IMR-90 (cell line): ENCODE data around the gene APBB1IP. TPM values are rescaled to one million over a fixed set of nuclear protein-coding genes. Genes with fewer than 3 reads are reported as not detected.

Experiments
- ATAC-seq: fragments of 200-7000 bp; cut with Tn5 transposase; 2 replicates; pipeline ENCODE4 v1.9.1; 2020; ENCODE audit warnings: low read depth, mild to moderate bottlenecking, moderate library complexity
- BruUV-seq: library from RNA; stranded (reverse); fragments of 400-500 nt; replicated peaks from 2 replicates; lab custom pipeline; 2021; lab: Mats Ljungman, UMichigan
- CTCF ChIA-PET: fragments of 300-600 bp; formaldehyde crosslinking; extraction: SDS; loops from one replicate; lab custom pipeline; 2021; ENCODE audit warnings: antibody characterized with exemption; lab: Yijun Ruan, JAX
- POLR2A ChIA-PET: fragments of 300-600 bp; sonication (Branson Sonifier 250); formaldehyde crosslinking; loops from one replicate; lab custom pipeline; 2022; ENCODE audit warnings: antibody characterized with exemption; ENCODE audit not compliant: unreplicated experiment; lab: Charles Lee
- DNase-seq: peaks from one replicate; pipeline ENCODE4 v3.0.0; 2013
- H2AFZ ChIP-seq: replicated peaks from 2 replicates; pipeline ENCODE3; 2013; ENCODE audit warnings: low read length, mild to moderate bottlenecking; ENCODE audit not compliant: poor library complexity
- H2AK5ac ChIP-seq: 2 replicates; pipeline ENCODE4 v1.6.1; 2013; ENCODE audit warnings: low read depth, low read length, inconsistent platforms
- H2AK9ac ChIP-seq: replicated peaks from 2 replicates; pipeline ENCODE3; 2013; ENCODE audit warnings: mild to moderate bottlenecking, low read depth, low read length, moderate library complexity; ENCODE audit not compliant: poor library complexity
- H2BK120ac ChIP-seq: 2 replicates; pipeline ENCODE4 v1.6.1; 2013; ENCODE audit warnings: low read depth, low read length, inconsistent platforms
- H2BK15ac ChIP-seq: 3 replicates; pipeline ENCODE4 v1.6.1; 2013; ENCODE audit warnings: low read depth, low read length, inconsistent platforms
- H2BK20ac ChIP-seq: 2 replicates; pipeline ENCODE4 v1.6.1; 2013; ENCODE audit warnings: low read depth, mild to moderate bottlenecking, inconsistent platforms, low read length, moderate library complexity
- H2BK5ac ChIP-seq: 2 replicates; pipeline ENCODE4 v1.6.1; 2013; ENCODE audit warnings: mild to moderate bottlenecking, low read depth, low read length, inconsistent platforms; ENCODE audit not compliant: poor library complexity, severe bottlenecking
- H3K14ac ChIP-seq: replicated peaks from 2 replicates; pipeline ENCODE4 v1.6.1; 2013; ENCODE audit warnings: low read depth, low read length, inconsistent platforms
- H3K18ac ChIP-seq: 2 replicates; pipeline ENCODE4 v1.6.1; 2013; ENCODE audit warnings: low read depth, low read length, control low read depth
- H3K23ac ChIP-seq: 2 replicates; pipeline ENCODE4 v1.6.1; 2013; ENCODE audit warnings: low read depth, low read length, inconsistent platforms
- H3K27ac ChIP-seq: 2 replicates; pipeline ENCODE4 v1.5.1; 2013; ENCODE audit warnings: mild to moderate bottlenecking, control low read depth, low read length; ENCODE audit not compliant: insufficient read depth
- H3K27me3 ChIP-seq: 2 replicates; pipeline ENCODE4 v1.6.1; 2013; ENCODE audit warnings: low read length; ENCODE audit not compliant: control insufficient read depth, insufficient read depth
- H3K36me3 ChIP-seq: 2 replicates; pipeline ENCODE4 v1.6.1; 2013; ENCODE audit warnings: low read length, mixed read lengths; ENCODE audit not compliant: control insufficient read depth, insufficient read depth
- H3K4ac ChIP-seq: 2 replicates; pipeline ENCODE4 v1.6.1; 2013; ENCODE audit warnings: low read depth, low read length, inconsistent platforms
- H3K4me1 ChIP-seq: 2 replicates; pipeline ENCODE4 v1.6.1; 2013; ENCODE audit warnings: low read length, mixed read lengths; ENCODE audit not compliant: control insufficient read depth, insufficient read depth
- H3K4me2 ChIP-seq: 2 replicates; pipeline ENCODE4 v1.6.1; 2013; ENCODE audit warnings: low read depth, mild to moderate bottlenecking, control low read depth, low read length, moderate library complexity
- H3K4me3 ChIP-seq: 2 replicates; pipeline ENCODE4 v1.5.1; 2013; ENCODE audit warnings: low read depth, mild to moderate bottlenecking, control low read depth, low read length, moderate library complexity; ENCODE audit not compliant: insufficient read depth
- H3K56ac ChIP-seq: 2 replicates; pipeline ENCODE4 v1.6.1; 2013; ENCODE audit warnings: low read length, inconsistent platforms; ENCODE audit not compliant: insufficient read depth; ENCODE audit errors: extremely low read depth
- H3K79me1 ChIP-seq, 2 experiments: 2 replicates each; pipeline ENCODE4 v1.6.1; 2013; ENCODE audit warnings: low read length in 2 of 2, inconsistent platforms in 1 of 2, low read depth in 1 of 2
- H3K9ac ChIP-seq: 2 replicates; pipeline ENCODE4 v1.6.1; 2013; ENCODE audit warnings: low read depth, low read length, control low read depth
- H3K9me1 ChIP-seq: 2 replicates; pipeline ENCODE4 v1.6.1; 2013; ENCODE audit warnings: low read length, inconsistent platforms; ENCODE audit not compliant: insufficient read depth
- H3K9me3 ChIP-seq: 2 replicates; pipeline ENCODE4 v1.6.1; 2013; ENCODE audit warnings: low read length; ENCODE audit not compliant: control insufficient read depth, insufficient read depth
- H4K20me1 ChIP-seq: 2 replicates; pipeline ENCODE4 v1.6.1; 2013; ENCODE audit warnings: low read length, inconsistent platforms; ENCODE audit not compliant: insufficient read depth
- H4K5ac ChIP-seq: 2 replicates; pipeline ENCODE4 v1.6.1; 2013; ENCODE audit warnings: mild to moderate bottlenecking, low read depth, low read length, control low read depth
- H4K8ac ChIP-seq, 2 experiments: 2 replicates each; pipeline ENCODE4 v1.6.1; 2013; ENCODE audit warnings: low read depth in 2 of 2, low read length in 2 of 2, control low read depth in 1 of 2, inconsistent platforms in 1 of 2
- H4K91ac ChIP-seq: 2 replicates; pipeline ENCODE4 v1.6.1; 2013; ENCODE audit warnings: low read depth, low read length, inconsistent platforms; ENCODE audit not compliant: insufficient read depth
- BHLHE40 ChIP-seq: fragments of 150-350 bp; IDR thresholded peaks from 2 replicates; pipeline ENCODE4 v1.6.1; 2016; ENCODE audit warnings: mild to moderate bottlenecking, low read depth, low read length
- CEBPB ChIP-seq: IDR thresholded peaks from 2 replicates; pipeline ENCODE4 v1.6.1; 2012; ENCODE audit warnings: low read depth, low read length, improper control_type of control experiment
- CHD1 ChIP-seq: IDR thresholded peaks from 2 replicates; pipeline ENCODE4 v1.6.1; 2012; ENCODE audit warnings: low read depth, low read length, improper control_type of control experiment
- CTCF ChIP-seq: conservative IDR thresholded peaks from 2 replicates; pipeline ENCODE4 v1.5.1; 2012; ENCODE audit warnings: mild to moderate bottlenecking, low read depth, low read length, improper control_type of control experiment
- ELK1 ChIP-seq: fragments of 150-350 bp; IDR thresholded peaks from 2 replicates; pipeline ENCODE4 v1.6.1; 2016; ENCODE audit warnings: low read depth, mild to moderate bottlenecking, low read length, moderate library complexity, borderline replicate concordance
- FOS ChIP-seq: fragments of 150-350 bp; IDR thresholded peaks from 2 replicates; pipeline ENCODE4 v1.6.1; 2016; ENCODE audit warnings: low read depth, low read length
- MAFK ChIP-seq: IDR thresholded peaks from 2 replicates; pipeline ENCODE4 v1.6.1; 2012; ENCODE audit warnings: low read depth, low read length, improper control_type of control experiment
- MAZ ChIP-seq: IDR thresholded peaks from 2 replicates; pipeline ENCODE4 v1.6.1; 2012; ENCODE audit warnings: low read depth, mild to moderate bottlenecking, low read length, improper control_type of control experiment, moderate library complexity, borderline replicate concordance
- MXI1 ChIP-seq: IDR thresholded peaks from 2 replicates; pipeline ENCODE4 v1.6.1; 2012; ENCODE audit warnings: low read depth, mild to moderate bottlenecking, low read length, moderate library complexity, borderline replicate concordance
- NFE2L2 ChIP-seq: fragments of 150-350 bp; IDR thresholded peaks from 2 replicates; pipeline ENCODE4 v1.6.1; 2016; ENCODE audit warnings: low read depth, mild to moderate bottlenecking, low read length
- POLR2A ChIP-seq: IDR thresholded peaks from 2 replicates; pipeline ENCODE4 v1.6.1; 2012; ENCODE audit warnings: mild to moderate bottlenecking, low read depth, low read length
- RAD21 ChIP-seq: IDR thresholded peaks from 2 replicates; pipeline ENCODE4 v1.6.1; 2012; ENCODE audit warnings: low read length, improper control_type of control experiment
- RCOR1 ChIP-seq: IDR thresholded peaks from 2 replicates; pipeline ENCODE4 v1.6.1; 2012; ENCODE audit warnings: mild to moderate bottlenecking, low read length, improper control_type of control experiment; ENCODE audit not compliant: insufficient replicate concordance
- RFX5 ChIP-seq: IDR thresholded peaks from 2 replicates; pipeline ENCODE4 v1.8.0; 2012; ENCODE audit warnings: low read depth, mild to moderate bottlenecking, low read length, moderate library complexity
- SMC3 ChIP-seq: fragments of 150-350 bp; IDR thresholded peaks from 2 replicates; pipeline ENCODE4 v1.6.1; 2016; ENCODE audit warnings: low read depth, mild to moderate bottlenecking, antibody characterized with exemption, low read length, moderate library complexity
- USF2 ChIP-seq: fragments of 150-350 bp; IDR thresholded peaks from 2 replicates; pipeline ENCODE4 v1.6.1; 2017; ENCODE audit warnings: mild to moderate bottlenecking, antibody characterized with exemption, low read length, low read depth
- WGBS, 2 experiments: methylation state at CpG; one replicate each; pipeline versions ENCODE4 v1.1.5 to v1.1.7; 2013; ENCODE audit warnings: missing lambda C conversion rate in 2 of 2; ENCODE audit not compliant: insufficient read length in 1 of 2; ENCODE audit errors: extremely low coverage in 2 of 2; 5-methylcytosine and 5-hydroxymethylcytosine counted together
- dilution Hi-C: fragments of 300-500 bp; cut with HindIII; formaldehyde crosslinking; loops from one replicate; pipeline ENCODE4 v1.14.3; 2018; ENCODE audit warnings: low sequenced_read_pairs; ENCODE audit not compliant: unreplicated experiment
- in situ Hi-C: fragments of 300-500 bp; cut with MboI; formaldehyde crosslinking; loops from 3 replicates; pipeline ENCODE4 v1.14.3; 2019; ENCODE audit warnings: low sequenced_read_pairs, inconsistent platforms, mixed read lengths
- intact Hi-C: fragments of 100-400 bp; cut with micrococcal nuclease; formaldehyde crosslinking; loops from 2 replicates; pipeline ENCODE4 v1.10.0; 2022
- polyA plus RNA-seq, 3 experiments: library from polyadenylated mRNA; depleted of rRNA; stranded (reverse); fragments of >200 nt; gene quantifications; 2 replicates each; pipeline ENCODE4 v1.2.3, GENCODE V29; 2012; ENCODE audit warnings: low replicate concordance in 1 of 3
- total RNA-seq: library from RNA; depleted of rRNA; stranded (reverse); fragments of >200 nt; gene quantifications from 2 replicates; pipeline ENCODE4 v1.2.3, GENCODE V29; 2012

The APBB1IP gene
- total and polyA plus RNA-seq, 2 of the 4 experiments (the other 2 are of a cell fraction) = not detected

DNA sequence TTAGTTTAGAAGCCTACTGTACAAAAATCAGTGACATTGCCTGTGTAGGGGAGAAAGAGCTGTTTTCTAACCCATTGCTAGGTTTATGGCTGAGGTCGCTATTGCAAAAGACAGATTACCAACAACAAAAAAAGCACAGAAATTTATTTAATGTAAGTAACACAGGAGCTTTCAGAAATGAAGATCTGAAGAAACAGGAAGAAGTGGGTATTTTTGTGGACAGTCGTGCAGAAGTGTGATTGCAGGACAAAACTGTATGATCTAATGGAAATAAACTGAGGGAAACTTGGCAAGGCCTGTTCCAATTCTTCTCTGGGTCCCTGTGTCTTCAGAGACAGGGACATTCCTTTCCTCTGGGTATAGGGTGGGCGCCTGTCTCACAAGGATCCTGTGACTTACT, 87.4 kb downstream of the APBB1IP start:
- H3K9me1 ChIP-seq = no peaks in the 10 kb centered on the region
- no peak overlapping the region for H3K4ac ChIP-seq
- H3K4me1 ChIP-seq = no peaks in the 10 kb centered on the region
- no peak for TF ChIP-seq MAFK
- TF ChIP-seq POLR2A = no peak
- TF ChIP-seq CEBPB = no peak
- TF ChIP-seq USF2 = no peak
- no peak for TF ChIP-seq CHD1
- no peak for TF ChIP-seq FOS
- TF ChIP-seq RFX5 = no peak
- no peak for TF ChIP-seq ELK1
- TF ChIP-seq CTCF = no peak
- TF ChIP-seq RAD21 = no peak
- TF ChIP-seq BHLHE40 = no peak
- TF ChIP-seq RCOR1 = no peak
- TF ChIP-seq MXI1 = no peak
- no peak for TF ChIP-seq MAZ
- no peak for TF ChIP-seq NFE2L2
- TF ChIP-seq SMC3 = no peak
- no peak overlapping the region for H2AFZ ChIP-seq
- H3K18ac ChIP-seq = no peak overlapping the region
- H3K27ac ChIP-seq = no peak overlapping the region
- intact Hi-C loops (no loop called here), dilution Hi-C loops (no loop called here), in situ Hi-C loops (no loop called here)
- no CpG with 5 or more reads among the region's 3 CpGs for WGBS, 2 experiments
- ATAC-seq (no peak), DNase-seq (no peak)
- no TSS peak for BruUV-seq
- no peak overlapping the region for H4K5ac ChIP-seq
- no peak overlapping the region for H2BK5ac ChIP-seq
- no peak overlapping the region for H2BK15ac ChIP-seq
- no peak overlapping the region for H3K9ac ChIP-seq
- H3K4me2 ChIP-seq = no peak overlapping the region
- ChIA-PET CTCF (no interaction called here), POLR2A (no interaction called here)
- H4K20me1 ChIP-seq = no peaks in the 10 kb centered on the region
- H3K56ac ChIP-seq = no peak overlapping the region
- no peak overlapping the region for H3K14ac ChIP-seq
- no peaks in the 10 kb centered on the region for H3K36me3 ChIP-seq
- H2BK20ac ChIP-seq = no peak overlapping the region
- H2BK120ac ChIP-seq = no peak overlapping the region
- H2AK9ac ChIP-seq = no peak overlapping the region
- H3K27me3 ChIP-seq = no peaks in the 10 kb centered on the region
- H3K4me3 ChIP-seq = no peak overlapping the region
- no peak overlapping the region for H2AK5ac ChIP-seq
- H4K8ac ChIP-seq = no peak overlapping the region
- no peak overlapping the region for H3K23ac ChIP-seq
- no peak overlapping the region for H4K91ac ChIP-seq
- peaks cover 18% of the 10 kb centered on the region for H3K9me3 ChIP-seq
- no peaks in the 10 kb centered on the region for H3K79me1 ChIP-seq
